CD14-positive monocyte (primary cell): ENCODE data around the gene KRT25. TPM values are rescaled to one million over a fixed set of nuclear protein-coding genes. Genes with fewer than 3 reads are reported as not detected.

Experiments used
- DNase-seq, 3 donors: peaks; one replicate each; pipeline ENCODE4 v3.0.0-alpha.2; 2011 to 2022
- H2AFZ ChIP-seq: 2 replicates; pipeline ENCODE4 v1.6.0; 2012; ENCODE audit warnings: mild to moderate bottlenecking, low read depth, low read length, inconsistent platforms; ENCODE audit not compliant: insufficient read depth, poor library complexity, severe bottlenecking
- H3K27ac ChIP-seq, 2 donors: 1 replicate in 1 of 2; 2 replicates in 1 of 2; pipeline ENCODE4 v1.5.1; 2012 to 2013; ENCODE audit warnings: low read length in 2 of 2, control low read depth in 1 of 2, inconsistent platforms in 1 of 2, low read depth in 1 of 2, mild to moderate bottlenecking in 1 of 2
- H3K27me3 ChIP-seq, 2 donors: one replicate each; pipeline versions ENCODE4 v1.6.0 to v1.6.1; 2011 to 2013; ENCODE audit warnings: low read length in 2 of 2; ENCODE audit not compliant: control insufficient read depth in 2 of 2, insufficient read depth in 2 of 2
- H3K36me3 ChIP-seq, 2 donors: replicated peaks in 1 of 2; 1 replicate in 1 of 2; 2 replicates in 1 of 2; pipeline versions ENCODE4 v1.5.1 to v1.6.1; 2012 to 2013; ENCODE audit warnings: low read length in 2 of 2, control low read depth in 1 of 2, inconsistent platforms in 1 of 2, mild to moderate bottlenecking in 1 of 2; ENCODE audit not compliant: insufficient read depth in 2 of 2, control insufficient read depth in 1 of 2
- H3K4me1 ChIP-seq, 2 donors: 1 replicate in 1 of 2; 2 replicates in 1 of 2; pipeline versions ENCODE4 v1.5.1 to v1.6.1; 2012 to 2013; ENCODE audit warnings: low read length in 2 of 2, control low read depth in 1 of 2, inconsistent platforms in 1 of 2, mild to moderate bottlenecking in 1 of 2, moderate library complexity in 1 of 2; ENCODE audit not compliant: insufficient read depth in 2 of 2, control insufficient read depth in 1 of 2
- H3K4me2 ChIP-seq: replicated peaks from 2 replicates; pipeline ENCODE3; 2012; ENCODE audit warnings: low read length, moderate library complexity, mild to moderate bottlenecking; ENCODE audit not compliant: poor library complexity, severe bottlenecking; ENCODE audit errors: extremely low read depth
- H3K4me3 ChIP-seq, 3 experiments: fragments of 200-600 bp in 1 of 3; sonication (generic) in 1 of 3; replicated peaks in 1 of 3; 1 replicate in 2 of 3; 2 replicates in 1 of 3; pipeline ENCODE4 v1.5.1; 2011 to 2013; ENCODE audit warnings: low read length in 3 of 3, mild to moderate bottlenecking in 3 of 3, control low read depth in 2 of 3, low read depth in 2 of 3, inconsistent platforms in 1 of 3, moderate library complexity in 1 of 3
- H3K79me2 ChIP-seq: 2 replicates; pipeline ENCODE4 v1.6.0; 2012; ENCODE audit warnings: mild to moderate bottlenecking, control low read depth, inconsistent platforms, low read length, moderate library complexity; ENCODE audit not compliant: insufficient read depth
- H3K9ac ChIP-seq: 2 replicates; pipeline ENCODE4 v1.6.0; 2017; ENCODE audit warnings: low read length, mild to moderate bottlenecking; ENCODE audit not compliant: insufficient read depth, poor library complexity, severe bottlenecking
- H3K9me3 ChIP-seq, 2 donors: replicated peaks in 1 of 2; 1 replicate in 1 of 2; 2 replicates in 1 of 2; pipeline versions ENCODE4 v1.5.1 to v1.6.1; 2012 to 2013; ENCODE audit warnings: low read length in 2 of 2, control low read depth in 1 of 2; ENCODE audit not compliant: control insufficient read depth in 1 of 2, insufficient read depth in 1 of 2
- H4K20me1 ChIP-seq: 2 replicates; pipeline ENCODE4 v1.6.0; 2012; ENCODE audit warnings: mild to moderate bottlenecking, low read length, control low read depth, moderate library complexity; ENCODE audit not compliant: insufficient read depth
- H3K27ac Mint-ChIP-seq, 7 donors: one replicate each; pipeline ENCODE4 v1.8.0; 2020; ENCODE audit warnings: mild to moderate bottlenecking in 7 of 7, mixed read lengths in 7 of 7, moderate library complexity in 6 of 7, inconsistent platforms in 2 of 7
- H3K27me3 Mint-ChIP-seq, 3 donors: one replicate each; pipeline ENCODE4 v1.8.0; 2021 to 2022; ENCODE audit warnings: low read depth in 3 of 3, mild to moderate bottlenecking in 3 of 3, mixed read lengths in 3 of 3, moderate library complexity in 3 of 3, inconsistent platforms in 1 of 3
- H3K36me3 Mint-ChIP-seq, 2 donors: one replicate each; pipeline ENCODE4 v1.8.0; 2020; ENCODE audit warnings: mixed read lengths in 2 of 2, inconsistent platforms in 1 of 2, mild to moderate bottlenecking in 1 of 2
- H3K4me1 Mint-ChIP-seq: one replicate; pipeline ENCODE4 v1.8.0; 2020; ENCODE audit warnings: mild to moderate bottlenecking, mixed read lengths
- H3K4me3 Mint-ChIP-seq, 2 donors: one replicate each; pipeline ENCODE4 v1.8.0; 2020; ENCODE audit warnings: mild to moderate bottlenecking in 2 of 2, mixed read lengths in 2 of 2, moderate library complexity in 1 of 2
- H3K9me3 Mint-ChIP-seq, 7 donors: one replicate each; pipeline ENCODE4 v1.8.0; 2020 to 2022; ENCODE audit warnings: mixed read lengths in 7 of 7, mild to moderate bottlenecking in 6 of 7, moderate library complexity in 6 of 7, inconsistent platforms in 2 of 7
- WGBS: methylation state at CpG from one replicate; pipeline ENCODE4 v1.1.5; 2013; ENCODE audit warnings: missing lambda C conversion rate; ENCODE audit not compliant: insufficient coverage; 5-methylcytosine and 5-hydroxymethylcytosine counted together
- intact Hi-C, 2 donors: fragments of 100-400 bp; cut with micrococcal nuclease; formaldehyde crosslinking; loops; one replicate each; pipeline versions ENCODE4 v1.15.0 to v1.15.1; 2023
- polyA plus RNA-seq, 3 donors: library from polyadenylated mRNA; depleted of rRNA in 1 of 3; unstranded in 2 of 3; stranded (reverse) in 1 of 3; fragments of 300-500 nt in 2 of 3; fragments of >200 nt in 1 of 3; fragmentation: Illumina TruSeq in 2 of 3; gene quantifications; 1 replicate in 2 of 3; 2 replicates in 1 of 3; pipeline ENCODE4 v1.2.3, GENCODE V29; 2012 to 2021
- TF ChIP-seq, protein P1 (sequence below): fragments of 200-600 bp; IDR thresholded peaks from one replicate; pipeline ENCODE4 v1.8.0; 2022; ENCODE audit warnings: antibody characterized with exemption, mild to moderate bottlenecking

The KRT25 gene
- polyA plus RNA-seq, 3 donors: not detected

GRCh38 chr17:40699853-40700252, 55.3 kb downstream of the KRT25 start:
- no peaks in the 10 kb centered on the region for H3K9me3 ChIP-seq
- no peak overlapping the region for H2AFZ ChIP-seq
- no peak overlapping the region for H3K4me2 ChIP-seq
- WGBS: 74% methylated on average over 4 of the region's 5 CpGs
- intact Hi-C loops: no loop called here
- no peaks in the 10 kb centered on the region for H3K36me3 ChIP-seq
- H3K36me3 Mint-ChIP-seq: no peaks in the 10 kb centered on the region
- H3K4me1 ChIP-seq: no peaks in the 10 kb centered on the region
- no peak overlapping the region for H3K4me3 ChIP-seq
- H3K9ac ChIP-seq: no peak overlapping the region
- no peak overlapping the region for H3K27ac Mint-ChIP-seq
- TF ChIP-seq, protein P1, sequence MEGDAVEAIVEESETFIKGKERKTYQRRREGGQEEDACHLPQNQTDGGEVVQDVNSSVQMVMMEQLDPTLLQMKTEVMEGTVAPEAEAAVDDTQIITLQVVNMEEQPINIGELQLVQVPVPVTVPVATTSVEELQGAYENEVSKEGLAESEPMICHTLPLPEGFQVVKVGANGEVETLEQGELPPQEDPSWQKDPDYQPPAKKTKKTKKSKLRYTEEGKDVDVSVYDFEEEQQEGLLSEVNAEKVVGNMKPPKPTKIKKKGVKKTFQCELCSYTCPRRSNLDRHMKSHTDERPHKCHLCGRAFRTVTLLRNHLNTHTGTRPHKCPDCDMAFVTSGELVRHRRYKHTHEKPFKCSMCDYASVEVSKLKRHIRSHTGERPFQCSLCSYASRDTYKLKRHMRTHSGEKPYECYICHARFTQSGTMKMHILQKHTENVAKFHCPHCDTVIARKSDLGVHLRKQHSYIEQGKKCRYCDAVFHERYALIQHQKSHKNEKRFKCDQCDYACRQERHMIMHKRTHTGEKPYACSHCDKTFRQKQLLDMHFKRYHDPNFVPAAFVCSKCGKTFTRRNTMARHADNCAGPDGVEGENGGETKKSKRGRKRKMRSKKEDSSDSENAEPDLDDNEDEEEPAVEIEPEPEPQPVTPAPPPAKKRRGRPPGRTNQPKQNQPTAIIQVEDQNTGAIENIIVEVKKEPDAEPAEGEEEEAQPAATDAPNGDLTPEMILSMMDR: no peak
- no peak for DNase-seq
- no peaks in the 10 kb centered on the region for H3K4me1 Mint-ChIP-seq
- H3K27me3 Mint-ChIP-seq: peaks cover 20 to 64% (median 26%) of the 10 kb centered on the region in 3 donors
- no peaks in the 10 kb centered on the region for H3K79me2 ChIP-seq
- H3K4me3 Mint-ChIP-seq: no peak overlapping the region
- peaks cover 0 to 2% (median 0%) of the 10 kb centered on the region in 7 donors for H3K9me3 Mint-ChIP-seq
- H4K20me1 ChIP-seq: no peaks in the 10 kb centered on the region
- H3K27ac ChIP-seq: no peak overlapping the region
- H3K27me3 ChIP-seq: peaks cover 4 to 13% of the 10 kb centered on the region in 2 donors

- TF ChIP-seq, protein P1: no peak
- Mint-ChIP-seq H3K27me3 (peaks cover 19 to 62% (median 23%) of the 10 kb centered on the region in 3 donors), H3K27ac (no peak overlapping the region), H3K9me3 (peaks cover 0 to 2% (median 0%) of the 10 kb centered on the region in 7 donors), H3K36me3 (no peaks in the 10 kb centered on the region), H3K4me1 (no peaks in the 10 kb centered on the region), H3K4me3 (no peak overlapping the region)
- no peaks in the 10 kb centered on the region for H3K9me3 ChIP-seq
- peaks cover 4 to 13% of the 10 kb centered on the region in 2 donors for H3K27me3 ChIP-seq
- no peaks in the 10 kb centered on the region for H3K4me1 ChIP-seq
- intact Hi-C loops: no loop called here
- no peak overlapping the region for H3K4me2 ChIP-seq
- no peak for DNase-seq
- no peaks in the 10 kb centered on the region for H4K20me1 ChIP-seq
- no peaks in the 10 kb centered on the region for H3K79me2 ChIP-seq
- H3K36me3 ChIP-seq: no peaks in the 10 kb centered on the region
- no peak overlapping the region for H3K4me3 ChIP-seq
- no peak overlapping the region for H3K9ac ChIP-seq
- no peak overlapping the region for H3K27ac ChIP-seq
- no peak overlapping the region for H2AFZ ChIP-seq
- WGBS: 96% methylated on average over 6 of the region's 9 CpGs
Observed at GRCh38 chr17:40699371-40699770, 55.8 kb downstream of the KRT25 start.

Other genes with a start within 250 kb of the KRT25 start
- 1 to 10 TPM in 2 of 3 donors, under 1 TPM in 1; 0.15 to 2.1 (median 1.2) TPM for gene CCR7, start 189.9 kb downstream of the KRT25 start, polyA plus RNA-seq
- gene SMARCE1, start 107.5 kb downstream of the KRT25 start, polyA plus RNA-seq: 100 to 1,000 TPM in 2 of 3 donors, 10 to 100 TPM in 1; 18.6 to 127 (median 119) TPM
- gene KRT222, start 90.2 kb downstream of the KRT25 start, polyA plus RNA-seq: not detected
- not detected for gene KRT24, start 51.6 kb downstream of the KRT25 start, polyA plus RNA-seq
- not detected for gene KRT26, start 16.9 kb upstream of the KRT25 start, polyA plus RNA-seq
- gene KRT27, start 27.2 kb upstream of the KRT25 start, polyA plus RNA-seq: not detected
- gene KRT28, start 44.6 kb upstream of the KRT25 start, polyA plus RNA-seq: not detected
- 10 to 100 TPM in 2 of 3 donors, 1 to 10 TPM in 1; 9.7 to 79.1 (median 58.7) TPM for gene KRT10, start 67.3 kb upstream of the KRT25 start, polyA plus RNA-seq
- not detected for gene KRT12, start 111.9 kb upstream of the KRT25 start, polyA plus RNA-seq
- not detected for gene KRT20, start 129.9 kb upstream of the KRT25 start, polyA plus RNA-seq
- 1 to 10 TPM; 1.7 to 7.6 (median 3.6) TPM for gene KRT23, start 182.3 kb upstream of the KRT25 start, polyA plus RNA-seq
- gene KRT39, start 211.6 kb upstream of the KRT25 start, polyA plus RNA-seq: not detected
- gene KRT40, start 229.0 kb upstream of the KRT25 start, polyA plus RNA-seq: not detected
- not detected for gene KRTAP3-3, start 238.8 kb upstream of the KRT25 start, polyA plus RNA-seq
- gene KRTAP3-2, start 244.6 kb upstream of the KRT25 start, polyA plus RNA-seq: not detected